NCI-H510A treated with DMSO at 0.1 percent for 48 hours (cell line): ENCODE data around the gene SHTN1.
A peak's percentile ranks its signal among the peaks of the same experiment; 100 is the strongest.

Source experiments
- DNase-seq: peaks from one replicate; lab custom pipeline; 2025; lab: John Stamatoyannopoulos, UW

The SHTN1 gene, protein sequence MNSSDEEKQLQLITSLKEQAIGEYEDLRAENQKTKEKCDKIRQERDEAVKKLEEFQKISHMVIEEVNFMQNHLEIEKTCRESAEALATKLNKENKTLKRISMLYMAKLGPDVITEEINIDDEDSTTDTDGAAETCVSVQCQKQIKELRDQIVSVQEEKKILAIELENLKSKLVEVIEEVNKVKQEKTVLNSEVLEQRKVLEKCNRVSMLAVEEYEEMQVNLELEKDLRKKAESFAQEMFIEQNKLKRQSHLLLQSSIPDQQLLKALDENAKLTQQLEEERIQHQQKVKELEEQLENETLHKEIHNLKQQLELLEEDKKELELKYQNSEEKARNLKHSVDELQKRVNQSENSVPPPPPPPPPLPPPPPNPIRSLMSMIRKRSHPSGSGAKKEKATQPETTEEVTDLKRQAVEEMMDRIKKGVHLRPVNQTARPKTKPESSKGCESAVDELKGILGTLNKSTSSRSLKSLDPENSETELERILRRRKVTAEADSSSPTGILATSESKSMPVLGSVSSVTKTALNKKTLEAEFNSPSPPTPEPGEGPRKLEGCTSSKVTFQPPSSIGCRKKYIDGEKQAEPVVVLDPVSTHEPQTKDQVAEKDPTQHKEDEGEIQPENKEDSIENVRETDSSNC

DNA sequence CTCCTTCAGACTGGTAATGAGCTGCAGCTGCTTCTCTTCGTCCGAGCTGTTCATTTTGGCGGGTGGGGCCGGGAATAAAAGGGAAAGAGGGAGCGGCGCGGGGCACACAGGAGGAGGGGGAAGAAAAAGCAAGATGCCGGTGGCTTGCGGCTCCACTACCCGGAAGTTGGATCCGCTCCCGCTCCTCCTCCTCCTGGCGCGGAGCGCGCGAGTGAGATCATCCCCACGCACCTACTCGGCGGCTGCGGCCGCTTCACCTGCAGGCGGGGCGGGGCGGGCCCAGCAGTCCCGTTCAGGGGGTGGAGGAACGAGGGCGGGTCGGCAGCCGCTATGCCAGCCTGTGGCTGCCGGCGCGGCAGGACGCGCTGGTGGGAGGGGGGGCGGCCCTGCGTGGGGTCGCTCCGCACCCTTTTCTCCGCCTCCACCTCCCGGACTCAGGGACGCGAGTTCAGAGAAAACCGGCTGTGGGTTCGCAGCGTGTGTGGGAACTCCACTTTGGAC, at the start of gene SHTN1:
Gene SHTN1 (minus strand): TSS at position 162 of the 501 bp plus-strand sequence. CDS start 108 bp downstream, at position 54.
- peak; percentile 86 for DNase-seq

DNA sequence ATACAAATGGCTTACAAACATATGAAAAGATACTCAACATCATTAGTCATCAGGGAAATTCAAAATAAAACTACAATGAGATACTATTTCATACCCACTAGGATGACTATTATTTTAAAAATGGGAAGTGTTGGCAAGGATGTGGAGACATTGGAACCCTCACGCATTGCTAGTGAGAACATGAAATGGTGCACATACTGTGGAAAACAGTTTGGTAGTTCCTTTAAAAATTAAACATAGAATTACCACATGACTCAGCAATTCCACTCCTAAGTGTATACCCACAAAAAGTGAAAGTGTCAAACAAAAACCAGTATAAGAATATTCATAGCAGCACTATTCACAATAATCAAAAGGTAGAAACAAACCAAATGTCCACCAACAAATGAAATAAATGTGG, 48.5 kb upstream of the SHTN1 start:
- no peak for DNase-seq

DNA sequence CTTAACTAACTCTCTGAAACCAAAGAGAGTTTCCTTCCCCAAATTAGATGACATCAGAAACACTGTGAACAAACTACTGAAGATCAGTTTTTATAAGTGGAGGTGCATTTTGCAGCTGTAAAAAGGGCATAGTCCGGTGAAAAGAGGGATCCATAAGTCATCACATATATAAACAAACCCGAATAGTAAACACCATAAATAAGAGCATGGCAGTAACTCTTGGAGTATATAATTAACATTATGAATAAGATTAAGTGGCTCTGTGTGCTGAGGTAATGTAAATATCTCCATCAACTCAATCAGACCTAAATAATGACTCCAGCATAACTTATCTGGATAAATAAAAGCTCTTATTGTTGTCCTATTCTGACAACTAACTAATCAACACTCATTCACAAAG, 43.0 kb upstream of the SHTN1 start:
- no peak for DNase-seq

DNA sequence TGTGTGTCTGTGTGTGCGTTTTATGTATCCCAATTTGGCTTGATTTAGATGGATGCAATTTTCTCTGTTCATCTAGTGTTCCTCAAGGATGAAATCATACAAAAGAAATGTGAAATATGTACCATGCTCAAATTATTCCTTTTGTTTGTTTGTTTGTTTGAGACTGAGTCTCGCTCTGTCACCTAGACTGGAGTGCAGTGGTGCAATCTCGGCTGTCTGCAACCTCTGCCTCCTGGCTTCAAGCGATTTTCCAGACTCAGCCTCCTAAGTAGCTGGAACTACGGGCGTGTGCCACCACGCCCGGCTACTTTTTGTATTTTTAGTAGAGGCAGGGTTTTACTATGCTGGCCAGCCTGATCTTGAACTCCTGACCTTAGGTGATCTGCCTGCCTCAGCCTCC, 11.3 kb upstream of the SHTN1 start:
- no peak for DNase-seq

DNA sequence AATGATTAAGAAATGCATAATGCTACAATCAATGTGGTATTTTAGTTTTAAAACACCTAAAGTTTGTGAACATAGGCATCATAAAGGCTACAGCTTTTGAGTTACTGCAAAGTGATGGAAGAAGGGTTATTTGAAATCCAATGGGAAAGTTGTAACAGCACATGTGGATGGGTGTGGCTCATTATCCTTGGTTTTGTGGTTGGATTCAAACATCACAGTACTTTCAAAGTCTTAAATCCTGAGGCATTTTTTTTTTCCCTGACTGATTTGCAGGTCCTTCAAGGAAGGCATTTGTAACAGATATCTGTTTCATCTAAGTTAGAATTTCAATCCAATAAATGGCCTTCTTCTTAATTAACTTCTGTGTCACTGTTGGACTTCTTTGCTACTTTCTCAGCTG, 9.8 kb upstream of the SHTN1 start:
- DNase-seq = no peak

DNA sequence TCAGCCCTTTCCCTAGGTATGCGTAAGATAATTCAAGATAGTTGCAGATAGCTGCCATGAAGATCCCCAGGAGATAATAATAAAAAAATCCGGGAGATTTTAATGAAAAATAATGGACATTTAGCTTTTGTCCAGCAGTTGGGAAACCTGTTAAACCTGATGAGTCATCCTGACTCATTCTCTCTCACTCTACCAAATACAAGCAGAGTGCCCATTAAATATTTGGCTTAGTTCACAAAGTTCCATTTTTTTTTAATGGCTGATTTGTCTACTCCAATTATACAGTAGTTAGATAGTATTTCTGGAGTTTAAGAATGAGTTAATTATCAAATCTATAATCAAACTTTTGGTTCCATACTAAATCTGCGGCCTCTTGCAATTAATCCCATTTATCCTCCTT, 2.1 kb upstream of the SHTN1 start:
- no peak for DNase-seq

DNA sequence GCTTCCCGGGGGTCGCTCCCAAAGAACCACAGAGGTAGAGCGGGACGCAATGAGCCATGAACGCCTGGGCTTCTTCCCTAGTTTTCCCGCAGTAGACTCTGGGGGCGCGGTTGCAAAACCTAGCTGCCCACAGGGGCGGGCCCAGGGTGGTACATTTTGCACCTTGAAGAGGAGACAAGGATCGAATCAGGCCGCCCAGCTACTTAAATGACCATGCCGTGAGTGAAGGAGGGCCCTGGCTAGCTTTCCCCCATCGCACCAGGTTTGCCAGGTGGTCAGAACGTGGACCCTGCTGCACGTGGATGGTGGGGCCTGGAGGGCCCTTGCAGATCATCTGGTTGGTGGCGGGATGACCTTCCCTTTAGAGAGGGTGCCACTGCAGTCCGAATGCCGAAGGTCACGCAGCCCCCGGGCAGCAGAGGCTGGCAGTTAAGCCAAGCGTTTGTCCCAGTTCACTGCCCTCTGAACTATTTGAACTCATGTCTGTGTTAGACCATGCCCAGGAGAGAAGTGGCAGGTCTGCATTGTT, 604 bp upstream of the SHTN1 start:
- peak; percentile 58 for DNase-seq

DNA sequence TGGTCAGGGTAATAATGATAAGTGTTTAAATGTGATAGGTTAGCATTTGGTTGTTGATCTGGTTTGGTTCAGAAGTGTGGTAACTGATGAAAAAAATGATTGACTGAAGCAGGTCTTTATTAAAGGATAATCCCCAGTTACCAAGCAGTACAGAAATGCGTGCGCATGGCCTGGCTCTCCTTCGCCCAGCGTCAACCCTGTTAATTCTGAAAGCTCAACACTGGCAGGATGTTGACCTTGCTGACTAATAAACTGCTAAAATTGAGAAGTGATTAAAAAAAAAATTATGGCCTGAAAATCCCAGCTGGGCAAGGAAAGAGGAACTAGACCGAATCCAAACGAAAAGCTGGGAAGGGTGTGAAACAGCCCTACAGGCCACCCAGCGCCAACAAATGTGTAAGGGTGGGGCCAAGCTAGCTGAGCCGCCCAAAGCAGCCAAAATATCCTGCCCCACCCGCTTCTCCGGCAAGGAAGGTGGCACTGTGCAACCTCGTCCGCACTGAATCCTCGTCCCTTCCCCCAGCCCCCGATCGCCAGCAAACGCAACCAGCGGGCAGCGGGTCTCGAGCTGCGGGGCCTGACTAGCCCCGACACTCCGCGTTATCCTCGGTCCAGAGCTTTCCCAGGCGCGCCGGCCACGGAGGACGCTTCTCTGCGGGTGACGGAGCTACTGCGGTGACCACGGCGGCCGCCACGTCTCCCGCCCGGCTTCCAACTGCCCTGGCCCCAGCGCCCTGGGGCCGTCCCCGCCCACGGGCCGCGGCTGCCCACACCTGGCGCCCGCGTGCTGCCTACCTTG, 561 bp downstream of the SHTN1 start:
- DNase-seq = peak; percentile 56

DNA sequence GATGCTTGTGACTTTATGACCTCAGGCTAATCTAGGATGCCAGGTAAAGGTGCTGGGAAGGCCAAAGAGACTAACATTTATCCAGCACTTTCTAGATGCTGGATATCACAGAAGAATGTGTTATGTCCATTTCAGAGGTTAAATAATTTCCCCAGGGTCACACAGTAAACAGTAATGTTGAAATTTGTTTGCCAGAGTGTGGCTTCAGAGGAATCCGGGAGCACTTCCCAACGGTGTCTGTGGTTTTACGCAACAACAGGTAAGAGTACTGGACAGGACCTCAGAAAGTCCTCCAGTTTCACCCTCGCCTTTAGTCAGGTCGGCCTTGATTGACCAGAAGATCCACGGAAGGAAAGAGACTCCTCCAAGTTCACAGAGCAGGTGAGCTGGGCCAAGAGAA, 1.7 kb downstream of the SHTN1 start:
- DNase-seq = no peak

DNA sequence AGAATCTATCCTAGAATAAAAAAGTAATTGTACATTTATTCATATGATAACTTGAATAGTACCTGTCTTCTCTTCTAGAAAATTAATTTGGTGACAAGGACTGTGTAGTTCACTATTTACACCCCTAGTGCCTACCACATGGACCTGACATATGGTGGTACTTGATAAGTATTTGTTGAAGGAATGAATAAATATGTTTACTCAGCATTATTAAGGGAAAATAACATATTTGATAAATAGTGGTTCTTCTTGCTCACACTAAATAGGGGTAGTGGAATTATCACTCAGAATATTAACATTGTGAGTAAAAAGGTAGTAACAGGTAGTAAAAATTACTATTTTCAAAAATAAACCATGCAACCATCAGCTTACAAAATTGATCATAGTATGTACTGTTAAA, 2.8 kb downstream of the SHTN1 start:
- no peak for DNase-seq

DNA sequence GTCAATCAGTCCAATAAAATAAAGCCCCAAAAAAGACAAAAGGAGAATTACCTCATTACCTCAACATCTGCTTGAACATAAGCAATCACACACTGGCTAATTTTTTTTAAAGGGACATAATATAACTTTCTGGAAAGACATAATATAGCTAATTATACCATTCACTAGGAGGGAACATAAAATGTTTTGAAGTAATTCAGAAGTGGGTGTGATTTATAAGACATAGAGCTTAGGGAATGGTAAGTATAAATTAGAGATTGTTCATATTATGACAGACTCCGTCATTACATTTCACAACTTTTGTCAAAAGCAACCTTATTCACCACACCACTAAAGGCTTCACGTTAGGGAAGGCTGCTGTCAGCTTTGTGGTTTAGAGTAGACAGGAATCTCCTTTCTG, 3.8 kb downstream of the SHTN1 start:
- DNase-seq = no peak

DNA sequence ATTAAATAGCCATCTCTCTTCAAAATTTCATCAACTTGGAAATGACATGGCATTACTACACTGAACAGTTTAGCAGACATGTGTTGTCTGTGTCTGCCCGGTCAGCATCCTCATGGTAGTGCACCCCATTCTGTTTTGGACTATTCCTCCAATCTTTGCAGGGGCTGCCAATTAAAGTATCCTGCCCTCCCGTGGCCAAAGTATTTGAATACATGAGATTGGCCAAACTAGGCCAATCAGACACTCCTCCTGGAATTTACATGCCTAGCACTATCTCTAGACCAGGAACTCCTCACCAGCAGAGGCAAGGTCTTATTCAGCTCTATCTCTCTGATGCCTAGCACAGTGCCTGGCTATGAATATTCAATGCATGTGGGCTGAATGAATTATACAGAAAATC, 4.4 kb downstream of the SHTN1 start:
- no peak for DNase-seq

DNA sequence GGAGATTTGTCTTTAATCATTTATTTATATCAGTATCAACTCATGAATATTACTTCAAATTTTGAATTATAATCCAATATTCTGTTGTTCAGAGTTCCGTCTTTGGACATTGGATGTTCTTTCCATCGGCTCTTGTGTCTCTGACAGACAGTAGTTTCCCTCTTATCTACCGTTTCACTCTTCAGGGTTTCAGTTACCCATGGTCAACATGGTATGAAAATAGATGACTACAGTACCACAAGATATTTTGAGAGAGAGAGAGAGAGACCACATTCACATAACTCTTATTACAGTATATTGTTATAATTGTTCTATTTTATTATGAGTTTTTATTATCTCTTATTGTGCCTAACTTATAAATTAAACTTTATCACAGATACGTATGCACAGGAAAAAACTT, 6.8 kb downstream of the SHTN1 start:
- DNase-seq = no peak

DNA sequence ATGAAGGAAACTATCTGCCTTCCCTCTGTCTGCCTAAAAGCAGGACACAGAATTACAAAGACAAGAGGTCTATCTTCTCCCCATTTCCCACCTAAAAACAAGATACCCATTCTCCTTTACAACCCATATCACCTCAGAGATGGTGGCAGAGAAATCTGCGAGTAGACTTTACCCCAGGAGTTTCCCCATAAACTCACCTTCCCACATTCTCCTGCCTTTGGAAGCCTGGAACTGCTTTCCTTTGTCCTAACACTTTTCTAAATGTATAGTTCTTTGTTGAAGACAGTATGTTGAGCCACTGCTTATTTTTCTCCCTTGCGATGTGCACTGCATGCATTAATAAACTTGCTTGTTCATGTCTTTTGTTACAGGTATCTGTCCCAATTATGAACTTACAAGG, 8.0 kb downstream of the SHTN1 start:
- DNase-seq = no peak

DNA sequence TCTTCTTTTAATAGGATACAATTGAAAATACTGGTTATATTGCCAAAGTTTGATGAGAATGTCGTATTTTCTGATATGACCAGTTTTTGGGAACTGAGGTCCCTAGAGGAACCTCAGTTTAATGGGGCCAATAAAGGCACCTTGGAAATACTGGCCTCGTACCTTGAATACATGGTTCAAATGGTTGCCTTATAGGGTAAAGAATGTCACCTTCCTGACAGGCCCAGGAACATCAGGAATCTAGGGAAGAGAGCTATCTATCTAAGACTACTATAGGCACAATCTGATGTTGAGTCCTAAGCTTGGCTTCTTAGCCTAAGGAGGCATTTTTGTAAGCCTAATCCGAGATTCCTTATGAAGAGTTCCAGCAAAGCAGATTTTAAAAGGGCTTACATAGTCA, 9.3 kb downstream of the SHTN1 start:
- no peak for DNase-seq

DNA sequence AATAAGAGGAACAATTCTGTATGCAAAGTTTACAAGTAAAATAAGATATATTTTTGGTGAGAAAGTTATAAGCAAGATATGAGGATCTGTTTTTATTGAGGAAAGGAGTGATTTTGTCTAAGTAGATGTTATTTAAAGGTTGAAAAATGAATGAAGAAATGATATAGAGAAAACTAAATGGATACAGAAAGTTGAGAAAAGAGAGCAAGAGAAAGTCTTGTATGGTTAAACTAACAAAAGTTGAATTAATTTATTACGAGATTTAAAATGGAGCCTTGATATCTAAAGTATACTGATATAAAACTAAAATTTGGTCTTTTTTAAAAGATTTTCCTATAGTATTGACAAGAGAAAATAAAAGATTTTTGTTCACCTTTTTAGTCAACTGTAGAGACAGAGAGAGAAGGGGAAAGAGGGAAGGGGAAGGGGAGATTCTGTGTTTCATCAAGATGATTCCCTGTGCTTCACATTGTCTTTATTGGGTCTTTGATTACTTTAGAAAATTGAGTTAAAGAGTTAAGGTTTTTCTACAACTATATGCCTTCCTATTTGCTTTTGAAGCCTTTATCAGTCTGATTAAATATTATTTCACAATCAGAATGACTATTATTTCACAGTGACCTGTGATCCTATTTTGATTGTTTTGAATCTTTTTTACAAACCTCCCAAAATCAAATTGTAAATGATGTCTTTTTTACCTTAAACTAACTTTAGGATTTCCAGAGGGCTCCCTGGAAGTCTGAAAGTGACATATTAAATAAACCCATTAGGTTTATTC, 10.7 kb downstream of the SHTN1 start:
- DNase-seq = no peak

DNA sequence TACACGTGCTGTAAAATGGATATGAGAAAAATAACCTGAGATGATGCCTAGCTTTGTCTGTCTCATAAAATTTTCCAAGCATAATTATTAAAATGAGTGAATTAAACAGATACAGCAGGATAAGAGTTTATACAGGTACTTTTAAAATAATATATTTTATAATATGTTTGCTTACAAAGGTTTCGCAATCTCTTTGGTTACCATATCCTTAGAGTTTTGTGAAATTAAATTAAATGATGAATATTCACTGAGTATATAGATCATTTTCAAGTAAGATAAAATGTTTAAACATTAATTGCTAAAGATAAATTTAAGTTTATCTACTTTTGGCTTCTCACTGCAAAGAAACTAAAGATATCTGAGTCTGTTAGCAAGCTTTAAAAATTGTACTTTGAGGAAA, 11.4 kb downstream of the SHTN1 start:
- DNase-seq = no peak

DNA sequence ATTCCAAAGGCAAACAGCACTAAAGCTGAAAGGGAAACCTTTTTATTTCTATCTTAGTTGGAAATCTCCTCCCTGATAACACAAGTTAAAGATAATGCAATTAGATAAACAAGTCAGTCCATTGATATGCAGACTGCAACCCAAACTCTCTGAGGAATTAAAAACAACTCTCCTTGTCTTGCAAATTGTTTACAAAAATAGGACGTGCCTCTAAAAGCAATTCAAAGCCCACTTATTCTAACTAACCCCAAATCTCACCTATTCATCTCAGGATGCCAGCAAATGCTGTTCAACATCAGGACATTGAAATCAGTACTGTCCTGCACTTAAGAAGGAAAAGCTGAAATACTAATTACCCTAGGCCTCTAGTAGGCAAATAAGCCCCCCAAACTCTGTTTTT, 12.8 kb downstream of the SHTN1 start:
- no peak for DNase-seq

DNA sequence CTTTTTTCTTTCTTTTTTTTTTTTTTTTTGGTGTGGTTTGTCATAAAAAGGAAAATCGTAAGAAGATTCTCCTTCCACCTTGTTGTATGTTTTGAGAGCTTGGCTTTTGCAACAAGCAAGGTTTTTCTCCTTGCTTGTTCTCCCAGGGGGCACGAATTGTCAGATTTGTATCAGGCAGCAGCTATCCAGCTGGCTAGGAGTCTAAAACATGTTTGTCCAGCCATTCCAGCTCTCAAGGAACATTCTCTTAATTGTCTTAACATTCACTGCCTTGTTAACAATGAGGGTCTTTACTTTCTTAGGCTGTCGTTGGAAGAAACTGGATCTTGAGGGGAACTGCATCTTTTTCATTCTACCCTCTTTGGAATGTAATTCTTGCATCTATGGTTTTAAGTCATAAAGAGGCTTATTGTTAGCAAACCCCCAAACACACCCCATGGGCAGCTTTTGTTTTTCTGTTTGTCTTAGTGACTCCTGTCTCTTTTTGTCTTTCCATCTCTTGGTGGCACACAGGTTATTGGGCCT, 14.6 kb downstream of the SHTN1 start:
- DNase-seq = no peak

DNA sequence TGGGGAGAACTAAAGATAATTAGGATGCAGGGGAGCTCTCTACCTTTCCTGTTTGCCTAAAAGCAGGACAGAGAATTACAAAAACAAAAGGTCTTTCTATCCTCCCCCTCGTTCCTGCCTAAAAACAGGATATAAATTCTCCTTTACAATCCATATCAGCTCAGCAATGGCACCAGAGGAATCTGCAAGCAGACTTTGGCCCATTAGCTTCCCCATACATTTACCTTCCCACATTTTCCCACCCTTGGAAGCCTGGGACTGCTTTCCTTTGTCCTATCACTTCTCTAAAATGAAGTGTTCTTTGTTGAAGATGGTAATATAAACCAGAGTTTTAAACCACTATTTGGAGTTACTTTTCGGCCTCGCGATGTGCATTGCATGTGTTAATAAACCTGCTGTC, 15.5 kb downstream of the SHTN1 start:
- no peak for DNase-seq

DNA sequence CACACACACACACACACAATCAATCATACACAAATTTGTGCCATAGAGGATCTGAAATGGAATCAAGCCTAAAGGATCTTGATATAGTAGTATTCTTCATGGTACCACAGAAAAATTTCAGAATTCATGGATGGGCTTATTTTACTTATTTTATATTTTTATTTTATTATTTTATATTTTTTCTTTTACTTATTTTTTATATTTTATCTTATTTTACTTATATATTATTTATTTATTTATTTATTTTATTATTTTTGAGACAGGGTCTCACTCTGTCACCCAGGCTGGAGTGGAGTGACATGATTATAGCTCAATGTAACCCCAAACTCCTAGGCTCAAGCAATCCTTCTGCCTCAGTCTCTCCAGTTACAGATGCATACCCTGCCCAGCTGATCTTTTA, 16.7 kb downstream of the SHTN1 start:
- DNase-seq = no peak

DNA sequence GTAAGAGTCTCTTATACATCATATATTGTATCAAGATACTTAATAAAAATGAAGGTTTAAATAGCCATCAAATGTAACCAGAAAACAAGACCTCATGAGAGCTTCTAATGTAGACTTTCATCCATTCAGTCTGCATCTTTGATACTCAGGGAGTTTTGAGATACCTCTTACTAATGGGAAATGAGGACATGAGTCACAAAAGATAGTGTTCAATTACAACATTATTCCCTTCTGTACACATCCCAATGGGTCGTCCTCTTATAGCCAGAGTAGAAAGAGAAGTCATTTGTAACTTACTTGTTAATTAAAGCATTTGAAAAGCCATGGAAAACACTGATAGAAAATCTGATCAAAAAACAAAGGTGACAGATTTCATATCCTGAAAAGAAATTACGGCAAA, 19.4 kb downstream of the SHTN1 start:
- DNase-seq = no peak
